ENCODE measurements around the gene MEF2A.

Gene MEF2A

GRCh38 chr15:99696096-99696495 is 130.3 kb downstream of the MEF2A start:
- intact Hi-C loops (cut with DNase I; ENCODE audit: low total_unique reads), result no loop called here
- TF ChIP-seq CTCF (IDR thresholded peaks at IDR 0.05), result no peak
- Histone ChIP-seq H3K9me3 (no peaks in the 10 kb centered on the region), H3K4me1 (no peaks in the 10 kb centered on the region), H3K36me3 (peaks cover 23 to 38% (median 30%) of the 10 kb centered on the region in 3 donors), H3K4me3 (no peak overlapping the region), H3K27me3 (no peaks in the 10 kb centered on the region), H3K27ac (no peak overlapping the region)
- no peak for DNase-seq

- no peaks in the 10 kb centered on the region for H3K9me3 ChIP-seq
- peaks cover 0 to 35% (median 13%) of the 10 kb centered on the region in 4 donors for H3K4me1 ChIP-seq
- no peak overlapping the region for H3K4me3 ChIP-seq
- no peak for DNase-seq
- peak overlapping the region; percentile 73 to 77 for H3K27ac ChIP-seq
- no peaks in the 10 kb centered on the region for H3K27me3 ChIP-seq
- H3K36me3 ChIP-seq, result no peaks in the 10 kb centered on the region
- intact Hi-C loops (cut with DNase I; ENCODE audit: low total_unique reads), result loop anchor here (5.0 kb wide), 1 partner anchor 136 kb away; the partner anchor contains the start of gene MEF2A
- TF ChIP-seq CTCF (IDR thresholded peaks at IDR 0.05), result no peak
These were observed 137.3 kb downstream of the MEF2A start for GRCh38 chr15:99702895-99703602.

- TF ChIP-seq CTCF (IDR thresholded peaks at IDR 0.05), result peak; percentile 62 to 81
- Histone ChIP-seq H3K36me3 (no peaks in the 10 kb centered on the region), H3K27ac (peak overlapping the region; percentile 73 to 77), H3K9me3 (no peaks in the 10 kb centered on the region), H3K27me3 (no peaks in the 10 kb centered on the region), H3K4me3 (no peak overlapping the region), H3K4me1 (peaks cover 0 to 43% (median 21%) of the 10 kb centered on the region in 4 donors)
- intact Hi-C loops (cut with DNase I; ENCODE audit: low total_unique reads), result loop anchor here (5.0 kb wide), 1 partner anchor 137 kb away; the partner anchor contains the start of gene MEF2A
- no peak for DNase-seq
These were observed 138.0 kb downstream of the MEF2A start for GRCh38 chr15:99703603-99704443.

DNA sequence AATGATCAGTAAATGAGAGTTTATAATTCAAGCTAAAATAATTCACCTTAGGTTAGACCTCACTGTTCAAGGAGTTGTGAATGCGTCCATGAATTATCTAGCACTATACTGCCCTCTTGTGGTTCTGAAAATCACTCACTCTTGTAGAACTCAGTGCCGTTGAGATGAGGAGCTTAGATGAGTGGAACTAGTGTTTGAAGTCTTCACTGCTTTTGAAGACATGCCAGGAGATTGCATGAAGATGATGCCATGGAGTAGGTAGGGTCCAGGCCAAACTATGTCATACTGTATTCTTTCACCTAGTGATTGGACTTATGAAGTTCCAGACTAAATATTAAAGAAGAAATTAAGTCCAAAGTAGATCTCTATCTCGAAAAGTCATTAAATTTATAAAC is 138.7 kb downstream of the MEF2A start:
- intact Hi-C loops (cut with DNase I; ENCODE audit: low total_unique reads), result loop anchor here (5.0 kb wide), 1 partner anchor 137 kb away; the partner anchor contains the start of gene MEF2A
- peaks cover 0 to 49% (median 24%) of the 10 kb centered on the region in 4 donors for H3K4me1 ChIP-seq
- H3K27ac ChIP-seq, result peak overlapping the region; percentile 73 to 77
- no peak for DNase-seq
- TF ChIP-seq CTCF (IDR thresholded peaks at IDR 0.05), result peak; percentile 74 to 78
- no peak overlapping the region for H3K4me3 ChIP-seq
- no peaks in the 10 kb centered on the region for H3K9me3 ChIP-seq
- H3K27me3 ChIP-seq, result no peaks in the 10 kb centered on the region
- H3K36me3 ChIP-seq, result no peaks in the 10 kb centered on the region

DNA sequence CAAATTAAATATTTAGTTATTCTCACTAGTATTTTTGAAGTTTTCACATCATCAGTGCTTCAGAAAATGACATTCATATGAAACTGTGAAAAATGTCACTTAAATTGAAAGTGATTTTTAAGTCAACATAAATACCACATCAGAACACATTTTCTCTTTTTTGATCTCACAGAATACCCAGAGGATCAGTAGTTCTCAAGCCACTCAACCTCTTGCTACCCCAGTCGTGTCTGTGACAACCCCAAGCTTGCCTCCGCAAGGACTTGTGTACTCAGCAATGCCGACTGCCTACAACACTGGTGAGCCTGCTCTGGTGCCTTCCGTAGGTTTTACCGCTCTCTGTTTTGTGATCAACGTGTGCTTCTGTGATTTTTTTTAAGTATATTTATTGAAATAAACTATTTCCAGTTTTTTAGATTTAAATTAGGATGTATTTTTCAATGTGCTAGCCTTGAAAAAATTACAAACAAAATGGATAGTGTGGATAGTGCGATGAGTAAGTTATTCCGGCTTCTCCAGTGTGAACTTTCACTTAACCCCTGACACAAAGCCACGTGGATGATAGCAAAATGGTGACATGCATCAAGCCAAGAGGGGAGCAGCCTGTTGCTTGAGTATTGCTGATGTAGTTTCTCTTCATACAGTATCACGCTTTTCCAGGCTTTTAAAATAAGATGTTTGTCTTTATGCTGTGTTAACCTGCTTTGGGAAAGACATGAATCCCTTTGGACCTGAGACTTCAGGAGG is 140.9 kb downstream of the MEF2A start:
- Histone ChIP-seq H3K9me3 (no peaks in the 10 kb centered on the region), H3K27ac (peak overlapping the region; percentile 63 to 67), H3K4me3 (no peak overlapping the region), H3K27me3 (no peaks in the 10 kb centered on the region), H3K36me3 (peaks cover 7 to 14% (median 10%) of the 10 kb centered on the region in 3 donors), H3K4me1 (peaks cover 0 to 58% (median 31%) of the 10 kb centered on the region in 4 donors)
- intact Hi-C loops (cut with DNase I; ENCODE audit: low total_unique reads), result loop anchor here (5.0 kb wide), 1 partner anchor 419 kb away; no protein-coding TSS in a partner anchor
- TF ChIP-seq CTCF (IDR thresholded peaks at IDR 0.05), result no peak
- DNase-seq, result no peak
